Stimulated activated memory B cell treated with anti-CD40 and anti-IgM and Interleukin-4, amounts not matched to agents 10 μg/mL and 1 μg/mL and 100 μg/mL, for 72 hours (primary cell): ENCODE results near the gene CDYL2.
A peak's percentile ranks its signal among the peaks of the same experiment; 100 is the strongest.

ENCODE experiments used
- ATAC-seq: fragments of 150-1000 bp; cut with Tn5 transposase; 2 replicates; pipeline ENCODE4 v1.10.0; 2021
- H3K27ac Mint-ChIP-seq: one replicate; pipeline ENCODE4 v1.8.0; 2022; ENCODE audit warnings: mild to moderate bottlenecking, mixed read lengths
- H3K27me3 Mint-ChIP-seq: one replicate; pipeline ENCODE4 v1.8.0; 2022; ENCODE audit warnings: mixed read lengths
- H3K36me3 Mint-ChIP-seq: one replicate; pipeline ENCODE4 v1.8.0; 2022; ENCODE audit warnings: mixed read lengths
- H3K4me1 Mint-ChIP-seq: one replicate; pipeline ENCODE4 v1.8.0; 2022; ENCODE audit warnings: mixed read lengths
- H3K4me3 Mint-ChIP-seq: one replicate; pipeline ENCODE4 v1.8.0; 2022; ENCODE audit warnings: mild to moderate bottlenecking, moderate library complexity, mixed read lengths
- H3K9me3 Mint-ChIP-seq: one replicate; pipeline ENCODE4 v1.8.0; 2022; ENCODE audit warnings: mixed read lengths

The CDYL2 gene

GRCh38 chr16:80804526-80805383 is at the start of gene CDYL2:
Gene CDYL2 (minus strand): TSS chr16:80804598. CDS start chr16:80804173, 425 bp downstream.
- Mint-ChIP-seq H3K4me1 (no peaks in the 10 kb centered on the region), H3K9me3 (no peaks in the 10 kb centered on the region), H3K27me3 (no peaks in the 10 kb centered on the region), H3K36me3 (no peaks in the 10 kb centered on the region), H3K4me3 (peak within 1 kb of the TSS; percentile 99), H3K27ac (peak within 1 kb of the TSS; percentile 91)
- ATAC-seq: peak; percentile 87

- H3K36me3 Mint-ChIP-seq: no peaks in the 10 kb centered on the region
- no peak overlapping the region for H3K4me3 Mint-ChIP-seq
- no peak for ATAC-seq
- H3K9me3 Mint-ChIP-seq: no peaks in the 10 kb centered on the region
- no peaks in the 10 kb centered on the region for H3K4me1 Mint-ChIP-seq
- no peak overlapping the region for H3K27ac Mint-ChIP-seq
- H3K27me3 Mint-ChIP-seq: peaks cover under 1% of the 10 kb centered on the region
Observed at GRCh38 chr16:80852261-80852872, 48.0 kb upstream of the CDYL2 start.

GRCh38 chr16:80851831-80852230 is 47.4 kb upstream of the CDYL2 start:
- Mint-ChIP-seq H3K4me1 (peaks cover 5% of the 10 kb centered on the region), H3K27me3 (no peaks in the 10 kb centered on the region), H3K9me3 (no peaks in the 10 kb centered on the region), H3K27ac (no peak overlapping the region), H3K36me3 (no peaks in the 10 kb centered on the region), H3K4me3 (no peak overlapping the region)
- ATAC-seq: no peak

- Mint-ChIP-seq H3K9me3 (no peaks in the 10 kb centered on the region), H3K4me3 (no peak overlapping the region), H3K4me1 (peaks cover 5% of the 10 kb centered on the region), H3K36me3 (no peaks in the 10 kb centered on the region), H3K27me3 (no peaks in the 10 kb centered on the region), H3K27ac (no peak overlapping the region)
- no peak for ATAC-seq
Observed at GRCh38 chr16:80850757-80851156, 46.4 kb upstream of the CDYL2 start.

GRCh38 chr16:80848862-80849261 is 44.5 kb upstream of the CDYL2 start:
- peaks cover 6% of the 10 kb centered on the region for H3K9me3 Mint-ChIP-seq
- peaks cover 5% of the 10 kb centered on the region for H3K4me1 Mint-ChIP-seq
- no peak overlapping the region for H3K4me3 Mint-ChIP-seq
- H3K36me3 Mint-ChIP-seq: peaks cover 5% of the 10 kb centered on the region
- ATAC-seq: no peak
- H3K27me3 Mint-ChIP-seq: no peaks in the 10 kb centered on the region
- no peak overlapping the region for H3K27ac Mint-ChIP-seq

- Mint-ChIP-seq H3K36me3 (peaks cover 16% of the 10 kb centered on the region), H3K4me3 (no peak overlapping the region), H3K9me3 (peaks cover 16% of the 10 kb centered on the region), H3K27ac (no peak overlapping the region), H3K27me3 (peaks cover 5% of the 10 kb centered on the region), H3K4me1 (peaks cover 5% of the 10 kb centered on the region)
- no peak for ATAC-seq
Observed at GRCh38 chr16:80846680-80847079, 42.3 kb upstream of the CDYL2 start.

GRCh38 chr16:80846275-80846674 is 41.9 kb upstream of the CDYL2 start:
- Mint-ChIP-seq H3K9me3 (peaks cover 20% of the 10 kb centered on the region), H3K27ac (no peak overlapping the region), H3K4me1 (peaks cover 5% of the 10 kb centered on the region), H3K27me3 (peaks cover 9% of the 10 kb centered on the region), H3K36me3 (peaks cover 20% of the 10 kb centered on the region), H3K4me3 (no peak overlapping the region)
- no peak for ATAC-seq

- Mint-ChIP-seq H3K4me3 (no peak overlapping the region), H3K27ac (no peak overlapping the region), H3K36me3 (peaks cover 29% of the 10 kb centered on the region), H3K27me3 (peaks cover 26% of the 10 kb centered on the region), H3K4me1 (peaks cover 5% of the 10 kb centered on the region), H3K9me3 (peaks cover 25% of the 10 kb centered on the region)
- no peak for ATAC-seq
Observed at GRCh38 chr16:80844395-80844794, 40.0 kb upstream of the CDYL2 start.

- Mint-ChIP-seq H3K27ac (no peak overlapping the region), H3K36me3 (peaks cover 29% of the 10 kb centered on the region), H3K27me3 (peaks cover 35% of the 10 kb centered on the region), H3K4me3 (no peak overlapping the region), H3K4me1 (no peaks in the 10 kb centered on the region), H3K9me3 (peaks cover 25% of the 10 kb centered on the region)
- ATAC-seq: no peak
Observed at GRCh38 chr16:80841231-80841630, 36.8 kb upstream of the CDYL2 start.

- H3K36me3 Mint-ChIP-seq: peaks cover 16% of the 10 kb centered on the region
- H3K9me3 Mint-ChIP-seq: peaks cover 14% of the 10 kb centered on the region
- H3K27me3 Mint-ChIP-seq: peaks cover 35% of the 10 kb centered on the region
- H3K4me3 Mint-ChIP-seq: no peak overlapping the region
- no peak overlapping the region for H3K27ac Mint-ChIP-seq
- no peak for ATAC-seq
- H3K4me1 Mint-ChIP-seq: no peaks in the 10 kb centered on the region
Observed at GRCh38 chr16:80837533-80838147, 33.2 kb upstream of the CDYL2 start.

GRCh38 chr16:80836846-80837245 is 32.4 kb upstream of the CDYL2 start:
- H3K27ac Mint-ChIP-seq: no peak overlapping the region
- H3K27me3 Mint-ChIP-seq: peaks cover 32% of the 10 kb centered on the region
- ATAC-seq: no peak

GRCh38 chr16:80836202-80836601 is 31.8 kb upstream of the CDYL2 start:
- peaks cover 4% of the 10 kb centered on the region for H3K9me3 Mint-ChIP-seq
- H3K36me3 Mint-ChIP-seq: peaks cover 8% of the 10 kb centered on the region
- no peak overlapping the region for H3K4me3 Mint-ChIP-seq
- no peak overlapping the region for H3K27ac Mint-ChIP-seq
- peaks cover 25% of the 10 kb centered on the region for H3K27me3 Mint-ChIP-seq
- ATAC-seq: no peak
- H3K4me1 Mint-ChIP-seq: no peaks in the 10 kb centered on the region

More at GRCh38 chr16:80836846-80837245, 32.4 kb upstream of the CDYL2 start:
- Mint-ChIP-seq H3K36me3 (peaks cover 15% of the 10 kb centered on the region), H3K4me1 (no peaks in the 10 kb centered on the region), H3K4me3 (no peak overlapping the region), H3K9me3 (peaks cover 9% of the 10 kb centered on the region)

- Mint-ChIP-seq H3K27me3 (peaks cover 11% of the 10 kb centered on the region), H3K4me3 (no peak overlapping the region), H3K27ac (no peak overlapping the region), H3K4me1 (no peaks in the 10 kb centered on the region), H3K9me3 (no peaks in the 10 kb centered on the region), H3K36me3 (no peaks in the 10 kb centered on the region)
- ATAC-seq: no peak
Observed at GRCh38 chr16:80831039-80831438, 26.6 kb upstream of the CDYL2 start.

GRCh38 chr16:80828495-80828894 is 24.1 kb upstream of the CDYL2 start:
- no peak overlapping the region for H3K4me3 Mint-ChIP-seq
- no peaks in the 10 kb centered on the region for H3K36me3 Mint-ChIP-seq
- no peak for ATAC-seq

GRCh38 chr16:80827007-80827406 is 22.6 kb upstream of the CDYL2 start:
- H3K4me3 Mint-ChIP-seq: no peak overlapping the region
- no peaks in the 10 kb centered on the region for H3K9me3 Mint-ChIP-seq
- no peaks in the 10 kb centered on the region for H3K36me3 Mint-ChIP-seq
- no peak overlapping the region for H3K27ac Mint-ChIP-seq
- H3K4me1 Mint-ChIP-seq: peaks cover 7% of the 10 kb centered on the region
- peaks cover 11% of the 10 kb centered on the region for H3K27me3 Mint-ChIP-seq
- ATAC-seq: no peak

More at GRCh38 chr16:80828495-80828894, 24.1 kb upstream of the CDYL2 start:
- Mint-ChIP-seq H3K4me1 (peaks cover 7% of the 10 kb centered on the region), H3K27me3 (peaks cover 11% of the 10 kb centered on the region), H3K27ac (no peak overlapping the region), H3K9me3 (no peaks in the 10 kb centered on the region)
